AG09309 (cell line): Measurements from ENCODE around the gene NFE2L1.
"Not testable (repeated sequence)": the region's sequence is repeated elsewhere in the genome, so short reads cannot be mapped to it uniquely, and the experiment has no call there.

Source experiments
- DNase-seq: peaks from one replicate; pipeline ENCODE4 v3.0.0-alpha.2; 2010; ENCODE audit warnings: low read depth
- H3K4me3 ChIP-seq: 2 replicates; pipeline ENCODE4 v1.5.1; 2011; ENCODE audit warnings: mild to moderate bottlenecking, low read depth, low read length, moderate library complexity; ENCODE audit not compliant: control insufficient read depth
- CTCF ChIP-seq: IDR thresholded peaks from 2 replicates; pipeline ENCODE4 v1.5.1; 2011; ENCODE audit warnings: mild to moderate bottlenecking, low read depth, low read length, inconsistent platforms; ENCODE audit not compliant: insufficient read depth, control insufficient read depth; ENCODE audit errors: missing control alignments

NFE2L1 gene

GRCh38 chr17:48047741-48048383, at the start of gene NFE2L1:
NFE2L1 (plus strand) TSS chr17:48048359; CDS start chr17:48051119, 2,760 bp downstream.
- no peak for TF ChIP-seq CTCF
- H3K4me3 ChIP-seq = peak within 1 kb of the TSS; percentile 85
- DNase-seq = peak; percentile 99

- H3K4me3 ChIP-seq = no peak overlapping the region
- peak; percentile 64 for DNase-seq
- peak; percentile 20 for TF ChIP-seq CTCF
These were observed 48.6 kb upstream of the NFE2L1 start for GRCh38 chr17:47999582-47999981.

- no peak for DNase-seq
- TF ChIP-seq CTCF = no peak
- no peak overlapping the region for H3K4me3 ChIP-seq
These were observed 47.0 kb upstream of the NFE2L1 start for GRCh38 chr17:48001197-48001596.

DNA sequence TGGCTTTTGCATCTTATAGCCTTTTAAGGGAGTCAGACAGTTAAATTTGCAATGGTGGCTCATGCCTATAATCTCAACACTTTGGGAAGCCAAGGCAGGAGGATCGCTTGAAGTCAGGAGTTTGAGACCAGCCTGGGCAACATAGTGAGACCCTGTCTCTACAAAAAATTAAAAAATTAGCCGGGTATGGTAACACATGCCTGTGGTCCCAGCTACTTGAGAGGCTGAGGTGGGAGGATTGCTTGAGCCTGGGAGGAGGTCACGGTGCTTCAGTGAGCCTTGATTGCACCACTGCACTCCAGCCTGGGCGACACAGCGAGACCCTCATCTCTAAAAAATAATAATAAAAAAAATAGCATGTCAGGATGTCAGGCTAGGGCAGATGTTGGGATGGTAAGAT, 46.5 kb upstream of the NFE2L1 start:
- not testable (repeated sequence) for DNase-seq, H3K4me3 ChIP-seq

- no peak for DNase-seq
- no peak overlapping the region for H3K4me3 ChIP-seq
- TF ChIP-seq CTCF = no peak
These were observed 45.8 kb upstream of the NFE2L1 start for GRCh38 chr17:48002266-48002915.

- no peak overlapping the region for H3K4me3 ChIP-seq
- DNase-seq = no peak
- no peak for TF ChIP-seq CTCF
These were observed 45.2 kb upstream of the NFE2L1 start for GRCh38 chr17:48002916-48003416.

- TF ChIP-seq CTCF = no peak
- no peak overlapping the region for H3K4me3 ChIP-seq
- no peak for DNase-seq
These were observed 44.6 kb upstream of the NFE2L1 start for GRCh38 chr17:48003417-48004151.
